Globus pallidus (tissue), 1 donor: ENCODE results near the gene BMERB1.

Experiments used
- DNase-seq: peaks from one replicate; pipeline ENCODE4 v3.0.0-alpha.2; 2015; ENCODE audit warnings: low spot score

Gene BMERB1

DNA sequence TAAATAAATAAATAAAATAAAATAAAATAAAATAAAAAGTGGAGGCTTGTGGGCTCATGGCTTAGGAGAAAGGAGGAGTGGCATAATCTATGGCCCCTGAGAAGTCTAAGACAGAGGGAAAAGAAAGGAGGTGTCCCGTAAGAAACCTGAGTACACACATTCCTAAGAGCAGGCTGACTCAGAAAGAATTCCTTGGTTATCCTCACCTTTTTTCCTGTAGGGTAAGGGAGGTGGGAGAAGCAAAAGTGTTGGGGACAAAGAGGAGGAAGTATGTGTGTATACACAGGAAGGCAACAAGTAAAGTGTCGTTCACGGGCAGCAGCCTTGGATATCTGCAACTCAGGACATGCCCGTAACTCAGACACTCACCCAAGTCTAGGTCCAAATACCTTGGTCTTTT, 179.3 kb downstream of the BMERB1 start:
- no peak for DNase-seq

GRCh38 chr16:15616012-15616411, 181.6 kb downstream of the BMERB1 start:
- no peak for DNase-seq

GRCh38 chr16:15616475-15617165, 182.2 kb downstream of the BMERB1 start:
- DNase-seq: no peak

DNA sequence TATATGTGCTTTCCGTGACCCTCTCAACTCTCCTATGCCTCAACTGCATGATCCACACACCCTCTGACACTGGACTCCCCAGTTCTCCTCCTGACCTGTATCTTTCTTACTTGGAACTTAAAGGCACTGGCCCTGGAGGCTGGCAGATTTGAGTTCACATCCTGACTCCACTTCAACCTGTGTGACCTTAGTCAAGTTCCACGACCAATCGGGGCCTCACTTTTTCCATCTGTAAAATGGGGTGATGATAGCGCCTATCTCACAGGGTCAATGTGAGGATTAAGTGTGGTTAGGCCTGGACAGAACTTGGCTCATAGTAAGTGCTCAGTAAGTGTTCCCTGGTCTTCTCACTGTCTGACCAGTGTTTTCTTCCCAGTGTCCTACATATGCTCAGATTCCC, 183.5 kb downstream of the BMERB1 start:
- no peak for DNase-seq

- DNase-seq: no peak
Measured at GRCh38 chr16:15618392-15618791, 184.0 kb downstream of the BMERB1 start.

GRCh38 chr16:15620611-15621195, 186.3 kb downstream of the BMERB1 start:
- no peak for DNase-seq

DNA sequence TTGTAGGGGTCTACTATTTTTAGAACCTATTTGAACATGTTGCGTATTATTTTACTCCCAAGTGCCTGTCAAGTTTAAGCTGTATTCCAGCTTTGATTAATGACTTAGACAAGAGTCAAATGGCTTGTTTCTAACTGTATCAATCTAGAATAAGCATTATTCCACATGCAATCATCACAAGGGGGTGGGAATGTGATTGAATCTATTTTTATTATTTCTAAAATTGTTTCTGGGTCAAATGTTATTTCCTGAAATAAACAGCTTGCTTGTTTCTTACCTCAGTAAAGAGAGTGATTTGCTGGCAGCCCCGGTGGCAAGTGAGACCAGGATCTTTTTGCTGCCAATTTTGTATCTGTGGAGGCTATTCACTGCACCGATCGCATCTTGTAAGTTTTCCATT, 187.1 kb downstream of the BMERB1 start:
- no peak for DNase-seq

DNA sequence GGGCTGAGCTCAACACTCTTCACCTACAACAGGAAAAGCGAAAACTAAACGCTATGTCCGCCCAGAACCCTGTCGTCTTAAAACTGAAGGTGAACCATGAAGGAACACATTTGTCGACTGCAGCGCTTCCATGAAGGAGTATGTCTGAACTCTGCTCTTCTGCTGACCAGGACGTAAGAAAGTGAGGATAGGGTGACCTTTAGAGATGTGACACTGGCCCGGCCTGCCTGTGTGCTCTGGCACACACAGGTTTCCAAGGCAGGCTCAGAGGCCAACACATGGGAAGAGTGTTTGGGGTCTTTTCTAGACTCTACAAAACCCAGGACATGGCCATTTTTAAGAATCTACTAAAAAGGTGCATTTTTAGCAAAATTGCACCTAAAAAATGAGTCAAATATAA, 187.5 kb downstream of the BMERB1 start:
- DNase-seq: no peak

GRCh38 chr16:15631730-15632409, 197.5 kb downstream of the BMERB1 start:
- no peak for DNase-seq

GRCh38 chr16:15635926-15636325, 201.5 kb downstream of the BMERB1 start:
- DNase-seq: no peak

DNA sequence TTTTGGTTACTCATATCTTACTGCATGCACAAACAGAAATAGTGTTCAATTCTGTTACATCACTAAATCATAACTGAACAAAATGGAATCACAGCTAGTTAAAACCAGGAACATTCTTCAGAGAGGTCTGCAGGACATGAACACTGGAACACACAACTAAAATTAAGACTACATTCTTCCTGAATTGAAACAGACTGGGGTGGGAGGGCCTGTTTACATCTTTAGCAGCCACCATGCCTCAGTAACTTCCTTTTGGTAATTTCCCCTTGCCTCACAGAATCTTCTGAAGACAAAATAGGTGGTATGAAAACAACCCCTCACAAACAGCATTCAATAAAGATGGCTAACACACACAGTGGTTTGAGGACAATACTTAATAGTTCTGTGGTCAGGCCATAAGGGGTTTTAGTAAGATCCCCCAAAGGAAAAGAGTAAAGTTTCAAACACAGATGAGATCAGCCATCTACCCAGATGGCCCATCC, 202.0 kb downstream of the BMERB1 start:
- DNase-seq: no peak
